AG10803 (cell line): ENCODE results near the gene VWA7.

ENCODE experiments used
- DNase-seq: peaks from one replicate; pipeline ENCODE4 v3.0.0; 2010; ENCODE audit warnings: low read depth
- H3K4me3 ChIP-seq: 2 replicates; pipeline ENCODE4 v1.5.1; 2011; ENCODE audit warnings: mild to moderate bottlenecking, low read length, control low read depth
- CTCF ChIP-seq: conservative IDR thresholded peaks from 2 replicates; pipeline ENCODE4 v1.5.1; 2011; ENCODE audit warnings: mild to moderate bottlenecking, low read length, control low read depth, inconsistent platforms

VWA7 gene

GRCh38 chr6:31739639-31740396 is 37.3 kb downstream of the VWA7 start, which contains the start of gene MSH5:
Gene MSH5, plus strand, starts transcription at chr6:31740005. Its CDS starts 462 bp downstream, at chr6:31740467.
- no peak for TF ChIP-seq CTCF
- H3K4me3 ChIP-seq = peak within 1 kb of the TSS; percentile 91
- DNase-seq = peak; percentile 99

GRCh38 chr6:31737991-31738979 is 38.8 kb downstream of the VWA7 start:
- DNase-seq = peak; percentile 80
- H3K4me3 ChIP-seq = peak overlapping the region; percentile 24
- TF ChIP-seq CTCF = peak; percentile 32

- peak overlapping the region; percentile 24 for H3K4me3 ChIP-seq
- DNase-seq = no peak
- TF ChIP-seq CTCF = no peak
These were observed 39.7 kb downstream of the VWA7 start for GRCh38 chr6:31737315-31737990.

DNA sequence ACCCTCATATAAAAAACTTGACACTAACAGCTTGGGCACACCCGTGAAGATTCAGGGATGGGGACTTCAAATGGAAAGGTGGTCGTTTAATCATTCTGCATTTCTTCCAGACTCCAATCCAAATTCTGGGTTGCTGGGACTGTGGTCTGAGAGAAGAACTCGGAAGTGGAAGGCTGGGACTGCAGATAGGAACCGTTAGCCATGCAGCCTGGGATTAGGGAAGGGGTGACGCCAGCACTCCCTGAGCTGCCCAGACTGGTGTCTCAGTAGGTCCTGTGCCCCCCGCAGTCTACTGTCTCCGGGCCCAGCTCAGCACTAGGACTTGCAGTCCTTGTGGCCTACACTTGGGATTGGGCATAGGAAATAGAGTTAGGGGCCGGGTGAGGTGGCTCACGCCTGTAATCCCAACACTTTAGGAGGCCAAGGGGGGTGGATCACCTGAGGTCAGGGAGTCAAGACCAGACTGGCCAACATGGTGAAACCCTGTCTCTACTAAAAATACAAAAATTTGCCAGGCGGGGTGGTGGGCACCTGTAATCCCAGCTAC is 40.3 kb downstream of the VWA7 start:
- no peak for TF ChIP-seq CTCF
- DNase-seq = no peak

DNA sequence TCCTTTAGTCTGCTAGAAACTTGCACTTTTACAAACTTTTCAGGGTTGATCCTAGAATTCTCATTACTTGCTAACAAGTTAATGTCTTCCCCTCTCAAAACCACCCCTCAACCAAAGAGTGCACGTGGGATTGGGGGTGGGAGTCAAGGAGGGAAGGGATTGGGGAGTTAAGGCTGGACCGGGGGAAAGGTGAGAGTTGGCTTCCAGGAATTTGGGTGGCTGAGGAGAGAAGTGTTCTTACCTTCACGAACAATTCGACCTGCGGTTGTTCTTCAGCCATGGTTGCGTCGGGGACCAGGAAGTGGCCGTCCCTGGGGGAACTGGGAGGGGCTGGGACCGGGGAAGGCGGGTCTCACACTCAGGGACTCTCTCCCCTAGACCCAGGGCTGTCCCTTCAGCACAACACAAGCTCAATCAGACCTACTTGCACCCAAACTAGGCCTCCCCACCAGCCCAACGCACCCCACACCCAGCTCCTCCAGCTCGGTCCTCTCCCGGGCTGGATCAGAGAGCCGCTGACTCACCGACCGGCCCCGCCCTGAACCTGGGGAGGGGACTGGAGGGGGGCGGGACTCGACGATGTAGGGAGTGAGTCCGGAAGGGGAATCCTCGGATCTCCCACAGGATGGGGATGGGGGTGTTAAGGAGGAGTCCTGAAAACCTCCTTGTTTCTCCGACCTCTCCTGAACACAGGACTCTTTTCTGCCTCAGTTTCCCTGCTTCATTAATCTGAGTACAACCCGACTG is 40.9 kb downstream of the VWA7 start, which contains the start of gene CLIC1:
CLIC1 (minus strand) TSS at position 510 of the 747 bp plus-strand sequence; CDS start at position 280, 230 bp downstream.
- peak; percentile 71 for DNase-seq

More for the DNA sequence above, 40.3 kb downstream of the VWA7 start:
- H3K4me3 ChIP-seq = peak overlapping the region; percentile 99

More for the DNA sequence above, 40.9 kb downstream of the VWA7 start, which contains the start of gene CLIC1:
- peak within 1 kb of the TSS; percentile 99 for H3K4me3 ChIP-seq
- no peak for TF ChIP-seq CTCF
